ENCODE measurements around the gene SLC26A3.

Gene SLC26A3

GRCh38 chr7:107815254-107815882, 12.3 kb upstream of the SLC26A3 start:
- no peak for DNase-seq (ENCODE audit: low spot score)

- DNase-seq (ENCODE audit: low spot score): no peak
These were observed 10.5 kb upstream of the SLC26A3 start for GRCh38 chr7:107813524-107813923.

- DNase-seq (ENCODE audit: low spot score): no peak
These were observed 8.9 kb upstream of the SLC26A3 start for GRCh38 chr7:107811934-107812333.

- DNase-seq (ENCODE audit: low spot score): no peak
These were observed 7.6 kb upstream of the SLC26A3 start for GRCh38 chr7:107810626-107811025.

GRCh38 chr7:107809179-107809578, 6.2 kb upstream of the SLC26A3 start:
- DNase-seq (ENCODE audit: low spot score): no peak

GRCh38 chr7:107799647-107800264, 3.3 kb downstream of the SLC26A3 start:
- no peak for DNase-seq (ENCODE audit: low spot score)

GRCh38 chr7:107792364-107792763, 10.7 kb downstream of the SLC26A3 start:
- no peak for DNase-seq (ENCODE audit: low spot score)

- no peak for DNase-seq (ENCODE audit: low spot score)
These were observed 13.4 kb downstream of the SLC26A3 start for GRCh38 chr7:107789647-107790046.

GRCh38 chr7:107788662-107789061, 14.4 kb downstream of the SLC26A3 start:
- no peak for DNase-seq (ENCODE audit: low spot score)

- DNase-seq (ENCODE audit: low spot score): no peak
These were observed 14.8 kb downstream of the SLC26A3 start for GRCh38 chr7:107788216-107788615.

GRCh38 chr7:107785926-107786325, 17.1 kb downstream of the SLC26A3 start:
- DNase-seq (ENCODE audit: low spot score): no peak

- DNase-seq (ENCODE audit: low spot score): no peak
These were observed 17.9 kb downstream of the SLC26A3 start for GRCh38 chr7:107785170-107785569.

GRCh38 chr7:107783648-107784047, 19.4 kb downstream of the SLC26A3 start:
- no peak for DNase-seq (ENCODE audit: low spot score)

- DNase-seq (ENCODE audit: low spot score): no peak
These were observed 20.6 kb downstream of the SLC26A3 start for GRCh38 chr7:107782374-107782773.

GRCh38 chr7:107779647-107780099, 23.4 kb downstream of the SLC26A3 start:
- DNase-seq (ENCODE audit: low spot score): no peak

- DNase-seq (ENCODE audit: low spot score): no peak
These were observed 24.7 kb downstream of the SLC26A3 start for GRCh38 chr7:107778283-107778682.

- DNase-seq (ENCODE audit: low spot score): no peak
These were observed 25.3 kb downstream of the SLC26A3 start for GRCh38 chr7:107777702-107778101.

GRCh38 chr7:107773027-107773426, 30.0 kb downstream of the SLC26A3 start:
- DNase-seq (ENCODE audit: low spot score): no peak

- DNase-seq (ENCODE audit: low spot score): no peak
These were observed 34.8 kb downstream of the SLC26A3 start for GRCh38 chr7:107768263-107768662.

- DNase-seq (ENCODE audit: low spot score): no peak
These were observed 35.6 kb downstream of the SLC26A3 start for GRCh38 chr7:107767391-107767790.

GRCh38 chr7:107758667-107759066, 44.4 kb downstream of the SLC26A3 start:
- no peak for DNase-seq (ENCODE audit: low spot score)

GRCh38 chr7:107754642-107755041, 48.4 kb downstream of the SLC26A3 start:
- no peak for DNase-seq (ENCODE audit: low spot score)

- DNase-seq (ENCODE audit: low spot score): no peak
These were observed 51.9 kb downstream of the SLC26A3 start for GRCh38 chr7:107751113-107751512.

- no peak for DNase-seq (ENCODE audit: low spot score)
These were observed 57.0 kb downstream of the SLC26A3 start for GRCh38 chr7:107746006-107746405.

All from CD4-positive, alpha-beta T cell treated with Interleukin-15 for 4 hours (primary cell).